Forelimb muscle (tissue), 1 donor: Measurements from ENCODE around the gene SCAANT1. TPM values are rescaled to one million over a fixed set of nuclear protein-coding genes. Genes with fewer than 3 reads are reported as not detected.

Experiments used
- DNase-seq: peaks from one replicate; pipeline ENCODE4 v3.0.0-alpha.2; 2013; ENCODE audit warnings: low read depth
- polyA plus RNA-seq: library from polyadenylated mRNA; unstranded; fragments of 120-200 nt; gene quantifications from one replicate; pipeline ENCODE4 v1.2.1, GENCODE V29; 2013; ENCODE audit not compliant: insufficient read length

The SCAANT1 gene
- polyA plus RNA-seq, 1 donor: 1.0 TPM

DNA sequence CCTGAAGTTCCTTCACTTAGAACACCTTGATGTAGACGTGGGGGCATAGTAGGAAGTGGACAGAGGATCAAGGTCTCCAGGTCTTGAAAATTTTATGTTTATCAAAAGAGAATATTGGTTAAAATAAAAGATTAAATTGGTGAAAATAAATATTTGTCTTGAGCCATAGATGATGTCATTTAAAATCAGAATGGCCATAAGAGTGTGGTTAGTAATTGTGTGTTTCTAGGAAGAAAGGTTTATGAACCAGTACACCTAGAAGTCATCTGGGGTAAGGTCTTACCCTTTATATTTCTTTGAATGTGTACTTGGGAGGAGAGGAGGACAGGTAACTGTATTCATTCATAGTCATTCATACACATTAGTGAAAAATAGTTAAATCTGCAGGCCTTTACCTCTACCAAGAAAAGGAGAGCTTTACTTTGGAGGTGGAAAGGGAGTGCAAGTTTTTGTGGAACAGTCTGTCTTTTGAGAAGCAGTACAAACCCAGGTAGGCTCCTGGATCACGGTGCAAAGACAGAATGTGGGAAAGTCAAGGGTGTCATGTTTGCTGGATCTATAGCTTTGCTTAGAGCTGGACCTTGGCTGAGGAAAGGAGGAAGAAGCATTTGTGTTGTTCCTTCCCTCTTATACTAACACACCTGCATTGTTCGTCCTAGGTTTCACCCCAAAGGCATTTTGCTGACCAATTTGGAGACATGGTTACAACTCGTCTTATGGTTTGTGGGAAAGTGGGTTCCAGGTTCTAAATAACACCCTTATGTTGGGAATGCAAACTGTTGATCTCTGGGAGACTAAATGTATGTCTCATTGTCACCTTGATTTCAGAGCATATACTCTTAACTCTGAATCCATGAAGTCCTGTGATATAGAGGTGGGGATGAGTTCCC is 6.2 kb downstream of the SCAANT1 start:
- no peak for DNase-seq

DNA sequence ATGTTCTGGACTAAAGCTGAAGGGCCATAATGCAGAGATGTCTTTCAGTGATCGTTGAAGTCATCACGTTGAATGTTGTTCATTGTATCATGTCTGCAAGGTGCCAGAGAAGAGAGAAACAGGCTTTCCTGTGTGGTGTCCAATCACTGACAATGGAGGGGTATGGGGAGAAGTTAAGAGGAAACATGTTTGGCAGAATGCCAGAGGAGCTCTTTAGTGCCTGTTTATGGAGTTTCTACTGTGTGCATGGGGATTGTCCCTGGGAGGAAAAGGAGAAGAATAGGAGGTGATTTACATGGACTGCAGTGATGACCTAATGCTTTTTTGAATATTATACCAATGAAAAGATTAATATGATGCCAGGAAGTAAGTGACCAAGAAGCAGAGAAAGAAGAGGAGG is 11.7 kb downstream of the SCAANT1 start:
- DNase-seq: no peak

- no peak for DNase-seq
Measured at GRCh38 chr3:63900010-63900409, 12.2 kb downstream of the SCAANT1 start.

- no peak for DNase-seq
Measured at GRCh38 chr3:63896332-63897030, 15.7 kb downstream of the SCAANT1 start.

DNA sequence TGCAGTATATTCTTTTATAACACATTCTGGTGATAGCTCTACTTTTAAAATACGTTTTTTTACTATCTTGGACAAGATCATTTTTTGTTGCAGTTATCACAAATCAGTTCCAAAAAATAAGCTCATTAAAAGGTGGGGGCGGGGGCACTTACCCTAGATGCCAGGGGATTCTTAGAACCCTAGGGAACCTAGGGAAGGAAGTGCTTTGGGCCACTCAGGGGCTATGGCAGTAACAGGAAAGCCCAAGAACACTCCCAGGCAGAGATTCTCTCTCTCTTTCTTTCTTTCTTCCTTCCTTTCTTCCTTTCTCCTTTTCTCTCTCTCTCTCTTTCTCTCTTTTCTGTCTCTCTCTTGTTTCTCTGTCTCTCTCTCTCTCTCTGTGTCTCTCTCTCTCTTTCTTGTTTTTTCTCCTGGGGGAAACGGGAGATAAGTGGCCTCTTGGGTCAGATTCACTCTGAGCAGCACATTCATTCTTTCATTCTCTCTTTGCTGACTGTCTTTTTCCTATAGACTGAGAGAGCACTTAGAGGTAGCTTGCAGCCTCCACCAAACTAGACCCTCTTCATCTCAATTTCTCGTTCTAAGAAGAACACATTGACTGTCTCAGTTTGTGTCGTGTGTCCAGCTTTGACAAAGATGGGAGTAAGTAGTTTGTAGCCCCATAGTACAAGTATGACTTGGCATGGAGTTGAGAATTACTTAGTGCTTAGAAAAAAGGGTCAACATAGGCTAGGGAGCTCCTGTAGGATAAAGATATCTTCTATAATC is 16.6 kb downstream of the SCAANT1 start:
- DNase-seq: no peak

DNA sequence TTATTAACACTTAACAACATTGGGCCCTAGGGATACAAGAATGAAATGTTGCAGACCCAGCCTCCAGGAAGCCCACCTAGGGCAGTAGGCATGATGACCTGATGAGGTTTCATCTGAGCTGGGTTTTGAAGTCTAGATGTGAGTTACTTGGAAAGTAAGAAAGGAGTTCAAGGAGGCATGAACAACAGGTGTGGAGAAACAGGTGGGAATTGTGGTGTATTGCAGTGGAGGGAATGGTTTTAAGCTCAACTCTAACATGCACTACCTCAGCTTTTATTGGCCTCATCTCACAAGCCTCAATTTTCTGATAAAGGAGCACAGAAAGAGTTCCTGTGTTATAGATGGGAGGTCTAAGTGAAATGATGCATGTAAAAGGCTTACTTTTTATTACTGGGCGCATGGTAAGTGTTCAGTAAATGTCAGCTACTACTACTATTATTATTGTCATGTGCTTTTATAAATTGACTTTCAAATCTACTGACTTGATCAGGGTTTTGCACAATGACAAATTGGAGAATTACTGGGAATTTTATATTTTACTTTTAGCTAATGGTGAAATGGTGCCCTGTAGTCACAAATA is 19.3 kb downstream of the SCAANT1 start:
- DNase-seq: no peak

DNA sequence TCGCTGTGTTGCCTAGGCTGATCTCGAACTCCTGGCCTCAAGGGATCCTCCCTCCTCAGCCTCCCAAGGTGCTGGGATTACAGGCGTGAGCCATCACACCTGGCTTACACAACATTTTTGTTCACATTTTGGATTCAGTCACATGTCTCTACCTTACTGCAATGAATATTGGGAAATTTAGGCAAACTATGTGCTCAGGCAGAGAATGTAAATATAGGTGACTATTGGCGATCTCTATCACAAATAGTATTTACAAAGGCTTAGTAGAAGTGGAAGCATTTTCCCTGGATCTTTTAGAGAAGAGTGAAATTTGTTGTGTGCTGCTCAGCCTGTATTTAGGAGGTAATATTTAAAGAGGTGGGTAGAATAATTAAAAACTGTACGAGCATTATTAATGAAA is 20.7 kb downstream of the SCAANT1 start:
- DNase-seq: no peak

GRCh38 chr3:63886858-63887257 is 25.3 kb downstream of the SCAANT1 start:
- no peak for DNase-seq

- DNase-seq: no peak
Measured at GRCh38 chr3:63880653-63881052, 31.5 kb downstream of the SCAANT1 start.

DNA sequence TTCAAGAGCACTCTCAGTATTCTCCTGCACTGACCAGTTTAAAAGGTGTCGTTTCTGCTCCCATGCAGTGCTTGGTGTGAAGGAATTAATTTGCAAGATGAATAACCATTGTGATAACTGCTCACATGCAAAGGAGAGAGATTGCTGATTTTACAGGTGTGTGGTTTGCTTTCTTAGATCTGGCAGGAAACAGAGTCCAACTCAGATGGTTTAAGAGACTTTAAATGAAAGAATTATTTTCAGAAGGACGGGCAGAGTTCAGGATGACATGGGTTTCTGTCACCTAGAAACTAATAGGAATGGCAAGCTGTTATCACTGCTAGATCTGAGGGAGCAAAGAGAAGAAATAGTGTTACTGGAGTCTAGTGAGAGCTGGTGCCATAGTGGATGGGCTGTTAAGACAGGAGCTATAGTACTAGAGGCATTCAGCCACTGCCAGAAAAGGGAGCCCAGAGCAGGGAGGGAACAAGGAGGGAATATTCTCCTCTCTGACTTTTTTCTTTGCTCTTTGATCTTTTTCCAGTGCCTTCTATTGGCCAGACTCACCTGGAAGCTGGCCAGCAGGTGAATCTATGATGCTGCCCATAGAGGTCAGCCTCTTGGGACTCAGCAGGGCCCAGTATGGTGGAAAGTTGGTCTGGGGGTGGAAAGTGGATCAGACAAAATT is 33.7 kb downstream of the SCAANT1 start:
- DNase-seq: no peak

DNA sequence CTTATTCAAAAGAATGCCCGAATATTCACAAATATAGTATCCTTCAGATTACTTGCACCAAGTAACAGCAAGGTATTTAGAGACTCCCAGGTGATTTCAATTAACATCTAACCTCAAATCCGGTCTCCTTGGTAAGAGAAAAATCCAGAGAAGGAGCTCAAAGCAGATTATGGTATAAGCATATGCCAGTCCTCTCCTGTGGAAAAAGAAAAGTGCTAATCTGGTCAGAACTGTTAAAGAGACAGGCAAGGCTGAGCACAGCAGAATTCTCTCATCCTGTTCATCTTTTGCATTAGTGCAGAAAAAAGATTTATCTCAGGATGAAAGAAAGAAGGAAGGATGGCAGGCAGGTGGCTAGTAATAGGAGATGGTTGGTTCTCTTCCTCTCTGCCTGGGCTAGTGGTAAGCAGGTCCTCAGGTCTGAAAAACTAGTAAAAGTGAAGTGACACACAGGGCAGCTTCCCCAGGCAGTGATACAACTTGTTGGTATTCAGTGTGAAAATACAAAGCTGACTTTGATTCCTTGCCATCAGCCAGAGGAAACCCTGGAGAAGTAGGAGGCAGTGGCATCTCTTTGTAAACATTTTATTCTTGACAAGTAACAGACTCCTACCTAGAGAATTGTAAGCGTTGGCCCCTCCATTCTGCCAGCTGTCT is 34.3 kb downstream of the SCAANT1 start:
- DNase-seq: no peak

DNA sequence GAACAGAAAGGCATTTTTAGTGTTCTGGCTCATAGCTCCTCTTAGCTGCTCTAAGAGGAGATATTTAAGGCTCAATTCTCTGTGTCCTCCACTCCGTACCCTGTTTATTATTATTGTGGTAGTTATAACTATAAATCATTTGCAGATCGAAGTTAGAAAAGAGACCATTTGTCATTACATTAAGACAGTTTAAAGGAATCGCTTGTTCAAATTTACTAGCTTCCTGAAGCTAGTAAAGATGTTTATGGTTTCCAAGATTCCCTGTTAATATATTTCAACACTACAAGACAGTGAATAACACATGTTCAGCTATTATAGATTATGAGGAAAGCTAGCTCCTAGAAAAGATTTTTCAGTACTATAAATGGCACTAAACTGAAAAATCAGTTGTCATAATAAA is 35.9 kb downstream of the SCAANT1 start:
- no peak for DNase-seq

DNA sequence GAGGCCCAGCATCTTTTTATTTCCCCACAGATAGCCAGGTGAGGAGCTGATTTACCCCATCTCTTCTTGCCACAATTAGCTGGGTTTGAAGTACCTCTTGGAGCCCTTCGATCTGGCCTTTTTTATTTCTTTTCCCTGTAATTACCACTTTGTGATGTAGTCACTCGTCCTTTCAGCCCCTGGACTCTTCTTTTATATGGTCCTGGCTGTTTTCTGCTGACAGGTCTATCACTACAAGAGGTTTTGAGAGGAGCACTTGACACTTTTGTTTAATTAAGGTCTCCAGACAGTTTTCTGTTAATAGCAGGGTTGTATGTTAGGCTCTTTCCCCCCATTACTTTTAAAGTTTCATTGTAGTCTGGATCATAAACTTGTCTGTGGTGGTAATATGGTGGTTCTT is 36.7 kb downstream of the SCAANT1 start:
- no peak for DNase-seq

DNA sequence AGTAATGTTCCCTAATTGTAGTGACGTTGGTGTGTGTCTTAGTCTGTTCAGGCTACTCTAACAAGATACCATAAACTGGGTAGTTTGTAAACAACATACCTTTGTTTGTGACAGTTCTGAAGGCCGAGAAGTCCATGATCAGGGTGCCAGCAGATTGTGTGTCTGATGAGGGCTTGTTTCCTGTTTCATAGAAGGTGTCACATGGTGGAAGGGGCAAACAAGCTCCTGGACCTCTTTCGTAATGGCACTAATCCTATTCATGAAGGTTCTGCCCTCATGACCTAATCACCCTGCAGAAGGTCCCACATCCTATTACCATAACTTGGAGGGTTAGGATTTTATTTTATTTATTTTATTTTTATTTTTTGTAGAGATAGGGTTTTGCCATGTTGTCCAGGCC is 37.4 kb downstream of the SCAANT1 start:
- no peak for DNase-seq

DNA sequence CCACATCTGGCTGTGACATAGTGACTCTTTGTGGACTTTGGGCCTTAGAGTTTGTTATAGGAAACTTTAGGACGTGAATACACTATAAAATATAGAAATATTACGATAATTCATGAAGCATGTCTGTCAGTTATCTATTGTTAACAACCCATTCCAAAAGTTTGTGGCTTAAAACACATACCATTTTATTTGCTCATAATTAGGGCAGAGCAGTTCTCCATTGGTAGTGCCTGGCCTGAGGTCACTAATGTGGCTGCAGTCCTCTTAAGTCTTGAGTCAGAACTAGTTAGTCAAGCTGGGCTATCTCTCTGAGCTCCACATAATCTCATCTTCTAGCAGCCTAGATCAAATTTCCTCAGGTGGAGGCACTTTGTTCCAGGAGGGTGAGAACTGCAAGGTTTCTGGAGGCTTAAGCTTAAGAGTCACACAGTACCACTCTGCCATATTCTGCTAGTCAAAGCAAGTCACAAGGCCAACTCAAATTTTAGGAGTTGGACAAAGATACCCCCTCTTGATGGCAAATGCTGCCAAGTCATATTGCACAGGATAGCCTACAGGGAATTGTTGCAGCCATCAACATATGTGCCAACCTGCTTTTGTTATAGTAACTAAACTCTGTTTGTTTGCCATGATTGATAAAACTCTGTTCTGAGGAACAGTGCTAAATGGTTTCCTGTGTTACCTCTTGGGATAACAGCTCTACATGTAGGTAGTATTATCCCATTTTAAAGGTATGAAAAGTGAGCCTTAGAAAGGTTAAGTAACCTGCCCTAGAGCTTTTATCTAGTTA is 39.9 kb downstream of the SCAANT1 start:
- DNase-seq: no peak

GRCh38 chr3:63870615-63871005 is 41.6 kb downstream of the SCAANT1 start:
- no peak for DNase-seq

DNA sequence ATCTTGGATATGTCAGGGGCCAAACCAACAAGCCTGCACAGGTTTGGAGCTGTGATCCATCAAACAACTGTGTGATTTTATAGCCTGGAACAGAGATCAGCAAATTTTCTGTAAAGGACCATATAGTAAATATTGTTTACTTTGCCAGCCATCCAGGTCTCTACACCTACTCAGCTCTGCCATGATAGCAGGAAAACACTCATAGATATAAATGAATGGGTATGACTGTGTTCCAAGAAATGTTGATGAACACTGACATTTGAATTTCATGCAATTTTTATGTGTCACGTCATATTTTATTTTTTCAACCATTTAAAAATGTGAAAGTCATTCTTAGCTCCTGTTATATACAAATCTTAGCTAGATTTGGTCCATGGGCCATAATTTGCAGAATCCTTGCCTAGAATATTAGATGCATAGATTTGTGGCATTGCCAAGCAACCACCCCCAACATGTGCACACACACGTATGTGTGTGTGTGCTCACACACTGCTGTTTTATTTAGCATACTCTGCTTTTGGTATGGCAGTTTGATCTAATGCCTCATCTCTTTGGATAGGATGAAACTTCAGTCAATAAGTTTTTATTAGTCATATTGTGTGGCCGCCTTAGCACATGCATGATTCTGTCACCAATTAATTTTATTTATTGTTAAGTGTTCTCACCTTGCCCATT is 42.1 kb downstream of the SCAANT1 start:
- no peak for DNase-seq

DNA sequence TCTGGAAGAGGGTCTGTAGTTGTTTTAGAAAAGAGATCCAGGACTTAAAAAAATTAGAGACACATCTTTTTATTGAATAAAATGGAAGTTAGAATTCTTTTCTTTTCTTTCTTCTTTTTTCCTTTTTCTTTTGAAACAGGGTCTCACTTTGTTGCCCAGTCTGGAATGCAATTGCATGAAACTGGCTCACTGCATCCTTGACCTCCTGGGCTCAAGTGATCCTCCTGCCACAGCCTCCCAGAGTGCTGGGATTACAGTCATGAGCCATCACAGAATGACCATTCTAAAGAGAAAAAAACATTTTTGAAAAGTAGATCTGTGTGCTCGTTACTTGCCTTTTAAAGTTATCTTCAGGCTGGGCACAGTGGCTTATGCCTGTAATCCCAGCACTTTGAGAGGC is 45.0 kb downstream of the SCAANT1 start:
- DNase-seq: no peak

- DNase-seq: no peak
Measured at GRCh38 chr3:63864965-63865327, 47.2 kb downstream of the SCAANT1 start.
